Germinal center (tissue), 1 donor: ENCODE results near the gene KIZ.

Source experiments
- DNase-seq: peaks from one replicate; pipeline ENCODE4 v3.0.0; 2012; ENCODE audit warnings: mixed read lengths, low spot score

The KIZ gene

GRCh38 chr20:21177767-21178166, 51.9 kb downstream of the KIZ start:
- DNase-seq = no peak

GRCh38 chr20:21179757-21180156, 53.9 kb downstream of the KIZ start:
- DNase-seq = no peak

GRCh38 chr20:21180248-21180647, 54.4 kb downstream of the KIZ start:
- no peak for DNase-seq

GRCh38 chr20:21181028-21181427, 55.1 kb downstream of the KIZ start:
- DNase-seq = no peak

GRCh38 chr20:21182832-21183563, 57.1 kb downstream of the KIZ start:
- no peak for DNase-seq

GRCh38 chr20:21183722-21184121, 57.8 kb downstream of the KIZ start:
- no peak for DNase-seq

- DNase-seq = no peak
Measured at GRCh38 chr20:21184819-21185218, 58.9 kb downstream of the KIZ start.

GRCh38 chr20:21185849-21186248, 60.0 kb downstream of the KIZ start:
- no peak for DNase-seq

- DNase-seq = no peak
Measured at GRCh38 chr20:21189761-21190523, 64.1 kb downstream of the KIZ start.

- no peak for DNase-seq
Measured at GRCh38 chr20:21190869-21191268, 65.0 kb downstream of the KIZ start.

GRCh38 chr20:21191839-21192238, 66.0 kb downstream of the KIZ start:
- no peak for DNase-seq

- DNase-seq = no peak
Measured at GRCh38 chr20:21202259-21202658, 76.4 kb downstream of the KIZ start.

GRCh38 chr20:21203088-21203656, 77.3 kb downstream of the KIZ start:
- DNase-seq = no peak

- no peak for DNase-seq
Measured at GRCh38 chr20:21206584-21206983, 80.7 kb downstream of the KIZ start.

GRCh38 chr20:21208999-21209398, 83.1 kb downstream of the KIZ start:
- DNase-seq = no peak

GRCh38 chr20:21209668-21210067, 83.8 kb downstream of the KIZ start:
- no peak for DNase-seq

GRCh38 chr20:21213691-21214090, 87.8 kb downstream of the KIZ start:
- no peak for DNase-seq

- DNase-seq = no peak
Measured at GRCh38 chr20:21214431-21214830, 88.5 kb downstream of the KIZ start.

GRCh38 chr20:21219686-21220085, 93.8 kb downstream of the KIZ start:
- no peak for DNase-seq

GRCh38 chr20:21224217-21224616, 98.3 kb downstream of the KIZ start:
- DNase-seq = no peak

GRCh38 chr20:21225215-21225947, 99.5 kb downstream of the KIZ start:
- no peak for DNase-seq

GRCh38 chr20:21228511-21228910, 102.6 kb downstream of the KIZ start:
- peak; percentile 36 for DNase-seq

- no peak for DNase-seq
Measured at GRCh38 chr20:21229163-21229562, 103.3 kb downstream of the KIZ start.
